Astrocyte (in vitro differentiated cells and primary cell): ENCODE data around the gene ZC3H18. TPM values are rescaled to one million over a fixed set of nuclear protein-coding genes. Genes with fewer than 3 reads are reported as not detected.

ENCODE experiments used
- DNase-seq: peaks from one replicate; pipeline ENCODE4 v3.0.0-alpha.2; 2010; ENCODE audit warnings: low read depth
- FAIRE-seq: peaks from 2 replicates; lab custom pipeline; 2011; peaks lifted over from hg19 to GRCh38; lab: Jason Lieb, UNC
- H2AFZ ChIP-seq: 2 replicates; pipeline ENCODE4 v1.6.0; 2012; ENCODE audit warnings: low read depth, low read length, inconsistent platforms
- H3K27ac ChIP-seq: 2 replicates; pipeline ENCODE4 v1.5.1; 2011; ENCODE audit warnings: low read depth, low read length, inconsistent platforms
- H3K27me3 ChIP-seq: 2 replicates; pipeline ENCODE4 v1.6.0; 2011; ENCODE audit warnings: low read length, inconsistent platforms; ENCODE audit not compliant: insufficient read depth
- H3K36me3 ChIP-seq: 2 replicates; pipeline ENCODE4 v1.5.1; 2011; ENCODE audit warnings: low read length, inconsistent platforms; ENCODE audit not compliant: insufficient read depth
- H3K4me1 ChIP-seq: 2 replicates; pipeline ENCODE4 v1.5.1; 2011; ENCODE audit warnings: low read length, inconsistent platforms; ENCODE audit not compliant: insufficient read depth
- H3K4me2 ChIP-seq: 2 replicates; pipeline ENCODE4 v1.6.0; 2012; ENCODE audit warnings: low read length, inconsistent platforms
- H3K4me3 ChIP-seq: 2 replicates; pipeline ENCODE4 v1.5.1; 2011; ENCODE audit warnings: low read depth, mild to moderate bottlenecking, low read length, inconsistent platforms; ENCODE audit not compliant: insufficient read depth
- H3K79me2 ChIP-seq: 2 replicates; pipeline ENCODE4 v1.6.0; 2012; ENCODE audit warnings: mild to moderate bottlenecking, low read length, inconsistent platforms; ENCODE audit not compliant: insufficient read depth
- H3K9ac ChIP-seq: 2 replicates; pipeline ENCODE4 v1.6.0; 2012; ENCODE audit warnings: mild to moderate bottlenecking, low read length, inconsistent platforms
- H3K9me3 ChIP-seq: 2 replicates; pipeline ENCODE4 v1.5.1; 2012; ENCODE audit warnings: low read depth, mild to moderate bottlenecking, low read length, inconsistent platforms; ENCODE audit not compliant: insufficient read depth
- H4K20me1 ChIP-seq: 2 replicates; pipeline ENCODE4 v1.6.0; 2012; ENCODE audit warnings: low read length, inconsistent platforms; ENCODE audit not compliant: insufficient read depth
- H3K27ac Mint-ChIP-seq: one replicate; pipeline ENCODE4 v1.8.0; 2021; ENCODE audit warnings: mild to moderate bottlenecking, mixed read lengths; ENCODE audit not compliant: unreplicated experiment
- H3K27me3 Mint-ChIP-seq: one replicate; pipeline ENCODE4 v1.8.0; 2021; ENCODE audit warnings: low read depth, mixed read lengths; ENCODE audit not compliant: unreplicated experiment
- H3K36me3 Mint-ChIP-seq: one replicate; pipeline ENCODE4 v1.8.0; 2021; ENCODE audit warnings: low read depth, mixed read lengths; ENCODE audit not compliant: unreplicated experiment
- H3K4me1 Mint-ChIP-seq: one replicate; pipeline ENCODE4 v1.8.0; 2021; ENCODE audit warnings: low read depth, mixed read lengths; ENCODE audit not compliant: unreplicated experiment
- H3K4me3 Mint-ChIP-seq: one replicate; pipeline ENCODE4 v1.8.0; 2021; ENCODE audit warnings: mild to moderate bottlenecking, moderate library complexity, mixed read lengths; ENCODE audit not compliant: unreplicated experiment
- H3K9me3 Mint-ChIP-seq: one replicate; pipeline ENCODE4 v1.8.0; 2021; ENCODE audit warnings: mild to moderate bottlenecking, mixed read lengths; ENCODE audit not compliant: unreplicated experiment
- CTCF ChIP-seq: IDR thresholded peaks from 2 replicates; pipeline ENCODE4 v1.5.1; 2011; ENCODE audit warnings: low read depth, mild to moderate bottlenecking, inconsistent platforms, low read length, moderate library complexity; ENCODE audit not compliant: insufficient read depth
- EZH2 ChIP-seq: IDR thresholded peaks from 2 replicates; pipeline ENCODE4 v1.6.1; 2012; ENCODE audit warnings: mild to moderate bottlenecking, low read length, inconsistent platforms; ENCODE audit not compliant: insufficient read depth
- total RNA-seq: library from RNA; stranded (reverse); gene quantifications from 2 replicates; pipeline ENCODE4 v1.2.1, GENCODE V29; 2021

The ZC3H18 gene
- total RNA-seq, 1 donor from 2014 or later = 32.8 TPM

GRCh38 chr16:88550246-88550661 lies 19.9 kb upstream of the ZC3H18 start:
- DNase-seq (no peak), FAIRE-seq (no peak)
- peaks cover 22% of the 10 kb centered on the region for H3K27me3 ChIP-seq
- H3K9ac ChIP-seq = no peak overlapping the region
- Mint-ChIP-seq H3K4me1 (no peaks in the 10 kb centered on the region), H3K9me3 (peaks cover 2% of the 10 kb centered on the region), H3K27ac (no peak overlapping the region), H3K4me3 (no peak overlapping the region), H3K36me3 (no peaks in the 10 kb centered on the region), H3K27me3 (peaks cover 38% of the 10 kb centered on the region)
- H2AFZ ChIP-seq = no peak overlapping the region
- H3K9me3 ChIP-seq = no peaks in the 10 kb centered on the region
- no peaks in the 10 kb centered on the region for H3K79me2 ChIP-seq
- no peaks in the 10 kb centered on the region for H3K4me1 ChIP-seq
- H3K36me3 ChIP-seq = no peaks in the 10 kb centered on the region
- no peak overlapping the region for H3K4me3 ChIP-seq
- H4K20me1 ChIP-seq = no peaks in the 10 kb centered on the region
- no peak overlapping the region for H3K4me2 ChIP-seq
- no peak overlapping the region for H3K27ac ChIP-seq
- TF ChIP-seq CTCF = no peak
- no peak for TF ChIP-seq EZH2

GRCh38 chr16:88552166-88552565 lies 18.0 kb upstream of the ZC3H18 start:
- Histone ChIP-seq H3K4me1 (no peaks in the 10 kb centered on the region), H3K27ac (no peak overlapping the region), H4K20me1 (no peaks in the 10 kb centered on the region), H3K9me3 (no peaks in the 10 kb centered on the region), H2AFZ (no peak overlapping the region), H3K9ac (no peak overlapping the region), H3K4me2 (no peak overlapping the region), H3K4me3 (no peak overlapping the region), H3K27me3 (peaks cover 18% of the 10 kb centered on the region), H3K36me3 (no peaks in the 10 kb centered on the region), H3K79me2 (no peaks in the 10 kb centered on the region)
- H3K27ac Mint-ChIP-seq = no peak overlapping the region
- DNase-seq = no peak
- H3K9me3 Mint-ChIP-seq = peaks cover 3% of the 10 kb centered on the region
- H3K4me3 Mint-ChIP-seq = no peak overlapping the region
- H3K36me3 Mint-ChIP-seq = no peaks in the 10 kb centered on the region
- peaks cover 34% of the 10 kb centered on the region for H3K27me3 Mint-ChIP-seq
- TF ChIP-seq EZH2 (no peak), CTCF (no peak)
- H3K4me1 Mint-ChIP-seq = no peaks in the 10 kb centered on the region
- no peak for FAIRE-seq

GRCh38 chr16:88552815-88553214 lies 17.4 kb upstream of the ZC3H18 start:
- no peaks in the 10 kb centered on the region for H3K36me3 Mint-ChIP-seq
- no peaks in the 10 kb centered on the region for H3K4me1 Mint-ChIP-seq
- no peaks in the 10 kb centered on the region for H3K36me3 ChIP-seq
- TF ChIP-seq CTCF (no peak), EZH2 (no peak)
- DNase-seq (no peak), FAIRE-seq (no peak)
- H3K9me3 ChIP-seq = no peaks in the 10 kb centered on the region
- no peak overlapping the region for H3K9ac ChIP-seq
- H3K27me3 ChIP-seq = peaks cover 25% of the 10 kb centered on the region
- H3K9me3 Mint-ChIP-seq = peaks cover 3% of the 10 kb centered on the region
- H3K27ac Mint-ChIP-seq = no peak overlapping the region
- no peaks in the 10 kb centered on the region for H3K4me1 ChIP-seq
- H2AFZ ChIP-seq = no peak overlapping the region
- H3K27ac ChIP-seq = no peak overlapping the region
- no peak overlapping the region for H3K4me3 Mint-ChIP-seq
- H3K27me3 Mint-ChIP-seq = peaks cover 38% of the 10 kb centered on the region
- H3K79me2 ChIP-seq = no peaks in the 10 kb centered on the region
- no peaks in the 10 kb centered on the region for H4K20me1 ChIP-seq
- no peak overlapping the region for H3K4me2 ChIP-seq
- H3K4me3 ChIP-seq = no peak overlapping the region
